GM21786 (cell line): Measurements from ENCODE around the gene FKBP2.

ENCODE experiments used
- ATAC-seq: cut with Tn5 transposase; IDR thresholded peaks from one replicate; pipeline ENCODE4 v1.9.1; 2021; ENCODE audit not compliant: unreplicated experiment

FKBP2 gene

GRCh38 chr11:64283092-64283491 is 42.2 kb downstream of the FKBP2 start:
- ATAC-seq = no peak

DNA sequence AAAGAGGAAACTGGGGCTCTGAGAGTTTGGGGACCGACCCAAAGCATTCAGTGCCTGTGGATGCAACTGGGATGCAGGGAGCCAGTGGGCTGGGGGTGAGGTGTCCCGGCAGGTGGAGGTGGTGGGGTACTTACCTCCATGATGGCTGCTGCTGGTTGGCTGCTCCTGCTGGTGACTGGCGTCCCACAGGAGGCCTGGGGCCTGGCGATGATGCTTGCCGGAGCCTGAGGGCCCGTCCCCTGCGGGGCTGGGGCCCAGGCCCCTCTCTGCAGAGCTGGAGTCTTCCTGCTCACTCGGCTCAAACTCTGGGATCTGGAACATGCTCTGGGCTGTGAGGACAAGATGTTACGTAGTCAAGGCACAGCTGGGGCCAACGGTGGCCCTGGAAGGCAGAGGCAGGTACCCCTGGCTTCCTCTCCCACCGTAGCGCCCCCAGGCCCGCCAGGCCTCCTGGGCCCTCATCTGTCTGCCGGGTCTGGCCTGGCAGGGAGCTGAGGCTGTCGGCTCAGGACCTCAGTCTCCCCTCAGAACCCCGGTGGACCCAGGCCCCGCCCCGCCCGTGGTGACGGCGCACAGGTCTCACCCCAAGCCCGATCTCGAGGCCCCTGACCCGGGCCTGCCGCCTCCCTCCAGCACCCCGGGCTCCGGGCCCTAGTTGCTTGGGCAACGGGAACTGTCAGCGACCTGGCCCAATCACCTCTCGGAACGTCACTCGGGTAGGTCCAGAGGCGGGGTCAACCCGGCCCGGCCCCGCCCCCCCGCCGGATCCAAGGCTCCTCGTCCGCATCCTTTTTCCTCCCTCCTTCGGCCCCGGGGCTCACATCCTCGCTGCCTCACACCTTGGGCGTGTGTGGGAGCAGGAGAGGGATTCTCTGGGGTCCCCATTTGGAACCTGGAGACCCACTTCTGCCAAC is 43.4 kb downstream of the FKBP2 start, which contains the start of gene BAD:
TSS of gene BAD (minus strand) at position 618 of the 914 bp plus-strand sequence. CDS start at position 321, 297 bp downstream.
- ATAC-seq = peak; percentile 82

DNA sequence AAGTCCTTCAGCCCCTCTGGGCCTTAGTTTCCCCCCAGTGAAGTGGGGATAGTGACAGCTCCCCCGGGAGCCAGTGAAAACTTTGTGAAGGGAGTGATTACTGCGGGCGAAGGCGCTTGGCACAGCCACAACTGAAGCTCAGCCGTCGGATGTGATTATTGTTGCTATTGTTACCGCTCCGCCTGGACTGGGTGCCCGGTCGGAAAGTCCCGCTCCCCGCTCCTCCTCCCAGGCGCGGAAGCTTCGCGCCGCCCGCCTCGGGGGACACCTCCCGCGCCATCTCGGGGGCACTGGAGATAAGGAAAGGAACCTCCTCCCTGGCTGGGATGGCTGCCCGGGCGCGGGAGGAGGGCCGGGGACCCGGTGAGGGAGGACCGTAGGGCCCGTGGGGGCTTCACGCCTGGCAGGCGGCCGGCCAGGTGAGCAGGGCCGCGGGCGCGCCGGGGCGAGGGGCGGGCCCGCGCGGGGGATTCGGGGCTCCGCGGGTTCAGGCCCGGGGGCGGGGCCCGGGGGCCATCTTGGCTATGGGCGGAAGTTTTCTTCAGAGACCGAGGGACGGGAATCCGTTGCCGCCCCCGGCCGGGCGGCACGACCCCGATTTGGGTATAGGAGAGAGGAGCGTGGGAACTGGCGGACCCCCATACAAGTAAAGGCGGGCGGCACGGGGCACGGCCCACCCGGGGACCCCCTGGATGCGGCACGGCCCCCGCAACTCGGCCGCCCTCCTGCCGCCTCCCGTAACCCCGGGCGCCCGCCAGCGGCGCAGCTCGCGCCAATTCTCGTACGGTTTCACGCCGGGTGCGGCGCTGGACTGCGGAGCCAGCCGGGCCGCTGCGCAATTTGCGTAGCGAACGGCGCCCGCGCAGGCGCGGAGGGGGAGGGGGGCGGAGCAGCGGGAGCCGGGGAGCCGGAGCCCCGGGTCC is 44.3 kb downstream of the FKBP2 start, which contains the start of gene GPR137:
TSS of gene GPR137 (plus strand) at position 887 of the 923 bp plus-strand sequence. CDS start 677 bp downstream, outside the sequence.
- peak; percentile 52 for ATAC-seq

DNA sequence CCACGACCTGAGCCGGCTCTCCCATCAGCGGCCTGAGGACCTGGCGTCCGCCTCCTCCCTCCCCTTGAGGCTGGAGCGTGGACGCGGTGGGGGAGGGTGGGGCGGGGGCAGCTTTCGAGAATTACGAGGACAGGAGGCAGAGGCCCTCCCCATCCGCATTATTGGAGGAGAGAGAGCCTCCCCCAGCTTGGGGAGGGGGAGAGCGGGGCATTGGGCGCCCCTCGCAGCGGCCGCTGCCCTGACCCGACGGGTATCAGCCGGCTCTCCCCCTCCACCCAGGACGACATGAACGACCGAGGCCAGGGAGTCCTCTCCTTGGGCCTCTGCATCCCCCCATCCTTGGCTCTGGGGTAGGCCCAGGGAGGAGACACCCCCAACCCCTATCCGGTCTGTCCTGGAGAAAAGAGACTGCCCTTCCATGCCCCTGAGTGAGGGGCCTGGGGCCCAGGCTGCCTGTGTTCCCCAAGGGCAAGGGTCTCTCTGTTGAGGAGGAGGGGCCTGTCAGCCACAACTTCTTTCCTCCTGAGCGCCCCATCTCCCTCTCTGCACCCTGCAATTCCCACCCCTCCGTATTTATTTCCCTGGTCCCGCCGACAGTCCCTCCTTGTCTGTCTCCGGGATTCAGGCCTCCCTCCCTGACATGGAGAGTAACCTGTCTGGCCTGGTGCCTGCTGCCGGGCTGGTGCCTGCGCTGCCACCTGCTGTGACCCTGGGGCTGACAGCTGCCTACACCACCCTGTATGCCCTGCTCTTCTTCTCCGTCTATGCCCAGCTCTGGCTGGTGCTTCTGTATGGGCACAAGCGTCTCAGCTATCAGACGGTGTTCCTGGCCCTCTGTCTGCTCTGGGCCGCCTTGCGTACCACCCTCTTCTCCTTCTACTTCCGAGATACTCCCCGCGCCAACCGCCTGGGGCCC is 45.2 kb downstream of the FKBP2 start:
- ATAC-seq = no peak

DNA sequence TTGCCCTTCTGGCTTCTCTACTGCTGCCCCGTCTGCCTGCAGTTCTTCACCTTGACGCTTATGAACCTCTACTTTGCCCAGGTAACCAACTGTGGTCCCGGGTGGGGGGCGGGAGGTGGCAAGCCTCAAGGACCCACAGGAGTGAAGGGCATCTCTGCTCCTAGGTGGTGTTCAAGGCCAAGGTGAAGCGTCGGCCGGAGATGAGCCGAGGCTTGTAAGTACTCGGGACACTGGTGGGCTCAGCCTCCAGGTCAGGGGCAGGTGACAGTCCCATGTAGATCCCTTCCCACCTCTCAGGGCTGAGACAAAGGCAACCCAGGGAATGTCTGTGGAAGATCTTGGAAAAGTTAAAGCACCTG is 45.9 kb downstream of the FKBP2 start:
- ATAC-seq = no peak

GRCh38 chr11:64287676-64288352 is 46.9 kb downstream of the FKBP2 start:
- ATAC-seq = no peak

DNA sequence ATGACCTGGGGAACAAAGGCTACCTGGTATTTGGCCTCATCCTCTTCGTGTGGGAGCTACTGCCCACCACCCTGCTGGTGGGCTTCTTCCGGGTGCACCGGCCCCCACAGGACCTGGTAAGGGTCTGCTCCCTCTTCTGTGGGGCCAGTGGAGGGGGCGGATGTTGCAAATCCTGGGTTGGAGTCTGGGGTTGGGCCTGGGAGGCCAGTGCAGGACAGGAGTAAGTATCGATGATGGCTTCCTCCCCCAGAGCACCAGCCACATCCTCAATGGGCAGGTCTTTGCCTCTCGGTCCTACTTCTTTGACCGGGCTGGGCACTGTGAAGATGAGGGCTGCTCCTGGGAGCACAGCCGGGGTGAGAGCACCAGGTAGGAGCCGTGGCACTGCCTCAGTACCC is 47.5 kb downstream of the FKBP2 start:
- ATAC-seq = no peak

- no peak for ATAC-seq
These were observed 48.2 kb downstream of the FKBP2 start for GRCh38 chr11:64289002-64289564.

GRCh38 chr11:64290352-64291261 is 49.7 kb downstream of the FKBP2 start:
- ATAC-seq = no peak

DNA sequence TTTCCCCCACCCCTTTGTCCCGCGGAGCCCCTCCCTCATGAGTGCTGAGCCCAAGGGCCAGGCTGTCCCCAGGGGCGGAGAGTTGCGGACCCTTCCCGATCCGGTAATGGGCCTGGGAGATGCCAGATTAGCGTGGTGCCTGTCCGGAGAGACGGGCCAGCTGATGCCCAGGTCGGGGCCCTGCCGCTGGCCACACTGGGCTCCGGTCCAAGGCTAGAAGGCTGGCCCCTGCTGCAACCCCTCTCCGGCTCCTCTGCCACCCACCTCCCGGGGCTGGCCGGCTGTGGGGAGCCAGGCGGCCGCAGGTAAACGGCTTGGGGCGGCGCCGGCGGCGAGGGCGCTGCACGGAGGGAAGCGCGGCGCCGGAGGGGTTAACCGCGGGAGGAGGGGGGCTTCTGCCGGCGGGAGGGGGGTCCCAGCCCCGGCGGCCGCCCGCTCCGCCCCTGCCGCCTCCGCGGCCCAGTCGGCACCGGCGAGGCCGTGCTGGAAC is 50.4 kb downstream of the FKBP2 start, which contains the start of gene KCNK4:
TSS of gene KCNK4 (plus strand) at position 41 of the 490 bp plus-strand sequence. CDS start 1,717 bp downstream, outside the sequence.
- ATAC-seq = no peak

DNA sequence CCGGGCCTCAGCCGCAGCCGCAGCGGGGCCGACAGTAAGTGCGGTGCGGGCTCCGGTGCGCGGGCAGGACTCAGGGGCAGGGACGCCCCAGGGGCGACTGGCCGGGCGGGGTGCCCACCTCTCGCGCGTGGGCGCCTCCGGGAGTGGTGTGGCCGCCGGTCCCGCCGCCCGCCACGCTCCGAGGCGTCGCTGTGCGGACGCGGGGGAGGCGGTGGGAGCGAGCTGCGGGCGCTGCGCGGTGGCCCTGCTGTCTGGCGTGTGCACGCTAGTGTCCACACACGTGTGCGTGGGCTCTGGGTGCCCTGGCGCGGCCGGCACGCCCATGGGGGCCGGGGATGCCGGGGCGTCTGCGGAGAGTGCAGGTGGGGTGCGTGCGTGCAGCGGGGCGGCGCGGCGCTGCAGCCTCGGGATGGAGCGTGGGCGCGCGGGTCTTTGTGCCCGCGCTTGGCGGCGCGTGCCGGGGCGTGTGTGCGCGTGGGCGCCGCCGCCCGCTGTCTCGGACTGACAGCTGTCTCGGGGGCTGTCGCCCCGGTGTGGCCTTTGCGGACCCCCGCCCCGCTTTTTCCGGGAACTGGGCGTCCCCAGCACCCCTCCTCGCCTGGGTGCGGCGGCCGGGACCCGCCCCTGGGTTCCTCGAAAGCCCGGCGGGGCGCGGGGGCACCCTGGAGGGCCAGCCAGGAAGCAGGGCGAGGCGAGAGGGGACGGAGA is 51.0 kb downstream of the FKBP2 start:
- ATAC-seq = no peak

DNA sequence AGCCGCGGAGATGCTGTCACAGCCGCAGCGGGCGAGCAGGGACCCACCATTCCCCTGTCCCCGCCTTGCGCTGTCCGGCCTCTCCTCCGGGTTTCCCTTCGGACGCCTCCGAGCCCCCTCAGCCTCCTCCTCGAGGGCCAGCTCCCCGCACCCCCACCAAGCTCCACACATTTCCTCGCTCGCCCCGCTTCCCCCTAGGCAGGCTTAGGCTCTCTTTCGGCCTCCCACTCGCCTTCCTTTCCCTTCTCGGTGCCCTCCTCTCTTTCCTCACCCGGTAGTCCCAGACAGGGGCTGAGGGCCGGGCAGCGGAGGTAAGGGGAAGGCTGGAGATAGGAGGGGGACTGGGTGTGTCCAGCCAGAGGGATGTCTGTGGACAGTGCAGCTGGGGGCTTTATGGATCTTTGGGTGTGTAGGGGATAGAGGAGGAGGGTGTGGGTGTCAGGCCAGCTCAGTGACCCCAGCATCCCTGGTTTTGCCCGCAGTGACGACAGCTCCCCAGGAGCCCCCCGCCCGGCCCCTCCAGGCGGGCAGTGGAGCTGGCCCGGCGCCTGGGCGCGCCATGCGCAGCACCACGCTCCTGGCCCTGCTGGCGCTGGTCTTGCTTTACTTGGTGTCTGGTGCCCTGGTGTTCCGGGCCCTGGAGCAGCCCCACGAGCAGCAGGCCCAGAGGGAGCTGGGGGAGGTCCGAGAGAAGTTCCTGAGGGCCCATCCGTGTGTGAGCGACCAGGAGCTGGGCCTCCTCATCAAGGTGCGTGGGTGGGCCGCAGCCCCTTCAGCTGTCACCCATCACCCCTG is 51.8 kb downstream of the FKBP2 start:
- ATAC-seq = no peak
